Thoracic aorta (tissue), 2 donors: ENCODE data around the gene CISD1. TPM values are rescaled to one million over a fixed set of nuclear protein-coding genes. Genes with fewer than 3 reads are reported as not detected.

Experiments used
- ATAC-seq: fragments of 150-250 bp; one replicate; pipeline ENCODE4 v1.8.0; 2017; ENCODE audit warnings: low read depth; ENCODE audit not compliant: insufficient number of reproducible peaks, low FRiP score
- DNase-seq: peaks from one replicate; pipeline ENCODE4 v3.0.0-alpha.2; 2020; ENCODE audit warnings: low spot score
- H3K27ac ChIP-seq, 2 donors: fragments of 200-600 bp; sonication (generic); 1 replicate in 1 of 2; 2 replicates in 1 of 2; pipeline ENCODE4 v1.5.1; 2016; ENCODE audit warnings: mild to moderate bottlenecking in 2 of 2, moderate library complexity in 2 of 2
- H3K27me3 ChIP-seq: fragments of 200-600 bp; sonication (generic); replicated peaks from 2 replicates; pipeline ENCODE4 v1.6.0; 2016; ENCODE audit warnings: mild to moderate bottlenecking; ENCODE audit not compliant: insufficient read depth
- H3K36me3 ChIP-seq: fragments of 200-600 bp; sonication (generic); one replicate; pipeline ENCODE4 v1.5.1; 2016
- H3K4me1 ChIP-seq, 2 donors: fragments of 200-600 bp; sonication (generic); 1 replicate in 1 of 2; 2 replicates in 1 of 2; pipeline versions ENCODE4 v1.5.1 to v1.6.0; 2016; ENCODE audit warnings: low read depth in 2 of 2, mild to moderate bottlenecking in 1 of 2; ENCODE audit not compliant: control insufficient read depth in 1 of 2
- H3K4me3 ChIP-seq: fragments of 200-600 bp; sonication (generic); 2 replicates; pipeline ENCODE4 v1.5.1; 2016; ENCODE audit warnings: mild to moderate bottlenecking
- H3K9me3 ChIP-seq: fragments of 200-600 bp; sonication (generic); 2 replicates; pipeline ENCODE4 v1.5.1; 2016
- CTCF ChIP-seq: fragments of 200-600 bp; sonication (generic); IDR thresholded peaks from one replicate; pipeline ENCODE4 v1.5.1; 2019; ENCODE audit warnings: antibody characterized with exemption
- total RNA-seq, 2 donors: library from RNA; depleted of rRNA; stranded (reverse); fragments of >200 nt; gene quantifications; one replicate each; pipeline versions ENCODE4 v1.1.0 to v1.2.3, GENCODE V29; 2016

Gene CISD1
- total RNA-seq, 2 donors from 2014 or later: 6.8 to 7.5 TPM

GRCh38 chr10:58318346-58318745, 49.4 kb downstream of the CISD1 start:
- Histone ChIP-seq H3K27me3 (no peaks in the 10 kb centered on the region), H3K36me3 (no peaks in the 10 kb centered on the region), H3K4me3 (no peak overlapping the region), H3K4me1 (no peaks in the 10 kb centered on the region), H3K27ac (no peak overlapping the region), H3K9me3 (no peaks in the 10 kb centered on the region)
- ATAC-seq (no peak), DNase-seq (no peak)
- no peak for TF ChIP-seq CTCF

- ATAC-seq (no peak), DNase-seq (no peak)
- Histone ChIP-seq H3K4me3 (no peak overlapping the region), H3K36me3 (no peaks in the 10 kb centered on the region), H3K27ac (no peak overlapping the region), H3K9me3 (no peaks in the 10 kb centered on the region), H3K4me1 (no peaks in the 10 kb centered on the region), H3K27me3 (no peaks in the 10 kb centered on the region)
- no peak for TF ChIP-seq CTCF
These were observed 50.6 kb downstream of the CISD1 start for GRCh38 chr10:58319599-58319998.

- Histone ChIP-seq H3K9me3 (no peaks in the 10 kb centered on the region), H3K4me1 (no peaks in the 10 kb centered on the region), H3K27me3 (no peaks in the 10 kb centered on the region), H3K36me3 (no peaks in the 10 kb centered on the region), H3K27ac (no peak overlapping the region), H3K4me3 (no peak overlapping the region)
- TF ChIP-seq CTCF: no peak
- no peak for ATAC-seq
- DNase-seq: no peak
These were observed 51.5 kb downstream of the CISD1 start for GRCh38 chr10:58320351-58321049.

DNA sequence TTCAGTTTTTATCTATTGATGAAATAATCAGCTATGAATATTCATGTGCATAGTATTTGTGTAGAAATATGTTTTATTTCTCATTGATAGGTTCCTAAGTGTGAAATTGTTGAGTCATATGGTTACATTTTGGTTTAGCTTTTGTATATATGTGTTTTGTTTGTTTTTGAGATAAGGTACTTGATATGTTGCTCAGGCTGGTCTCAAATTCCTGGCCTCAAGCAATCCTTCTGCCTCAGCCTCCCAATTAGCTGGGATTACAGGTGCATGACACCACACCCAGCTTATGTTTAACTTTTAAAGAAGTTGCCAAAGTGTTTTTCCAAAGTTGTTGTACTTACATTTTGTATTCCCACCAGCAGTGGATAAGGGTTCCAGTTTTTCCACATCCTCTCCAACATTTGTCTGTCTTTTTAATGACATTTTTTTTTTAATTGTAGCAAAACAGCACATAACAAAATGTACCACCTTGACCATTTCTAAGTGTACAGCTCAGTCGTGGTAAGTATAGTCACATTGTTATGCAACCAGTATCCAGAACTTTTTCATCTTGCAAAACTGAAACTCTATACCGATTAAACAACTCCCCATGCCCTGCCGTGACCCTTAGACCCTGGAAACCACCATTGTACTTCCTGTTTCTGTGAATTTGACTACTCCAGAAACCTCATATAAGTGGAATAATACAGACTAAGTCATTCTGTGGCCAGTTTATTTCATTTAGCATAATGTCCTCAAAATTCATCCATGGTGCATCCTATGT, 53.3 kb downstream of the CISD1 start:
- Histone ChIP-seq H3K4me3 (no peak overlapping the region), H3K27ac (no peak overlapping the region), H3K4me1 (no peaks in the 10 kb centered on the region), H3K36me3 (no peaks in the 10 kb centered on the region), H3K9me3 (no peaks in the 10 kb centered on the region), H3K27me3 (no peaks in the 10 kb centered on the region)
- no peak for ATAC-seq
- no peak for TF ChIP-seq CTCF
- DNase-seq: no peak

GRCh38 chr10:58322835-58323209, 53.9 kb downstream of the CISD1 start:
- no peaks in the 10 kb centered on the region for H3K36me3 ChIP-seq
- ATAC-seq: no peak
- no peaks in the 10 kb centered on the region for H3K27me3 ChIP-seq
- TF ChIP-seq CTCF: no peak
- no peak overlapping the region for H3K4me3 ChIP-seq
- no peaks in the 10 kb centered on the region for H3K9me3 ChIP-seq
- H3K4me1 ChIP-seq: no peaks in the 10 kb centered on the region
- no peak overlapping the region for H3K27ac ChIP-seq
- no peak for DNase-seq
